A673 (cell line): ENCODE measurements around the gene SIK2.

ENCODE experiments used
- CTCF ChIP-seq: fragments of 300-800, 200-600 bp; sonication (generic); conservative IDR thresholded peaks from 2 replicates; pipeline ENCODE4 v1.5.1; 2017; ENCODE audit warnings: low read depth, mild to moderate bottlenecking, antibody characterized with exemption, low read length, moderate library complexity, mixed read lengths
- EZH2 ChIP-seq: fragments of 200-600 bp; sonication (generic); IDR thresholded peaks from 2 replicates; pipeline ENCODE4 v1.6.1; 2017; ENCODE audit warnings: borderline replicate concordance, low read depth, mild to moderate bottlenecking, mixed read lengths, antibody characterized with exemption, low read length; ENCODE audit not compliant: poor library complexity, severe bottlenecking

- TF ChIP-seq CTCF (no peak), EZH2 (no peak)
Observed at GRCh38 chr11:111764621-111765020, 162.4 kb downstream of the SIK2 start.
